HG03097 (cell line): ENCODE results near the gene FGD5.
"Not testable (repeated sequence)": the region's sequence is repeated elsewhere in the genome, so short reads cannot be mapped to it uniquely, and the experiment has no call there.

ENCODE experiments used
- ATAC-seq: cut with Tn5 transposase; IDR thresholded peaks from one replicate; pipeline ENCODE4 v1.9.1; 2021; ENCODE audit not compliant: unreplicated experiment, low FRiP score

FGD5 gene

DNA sequence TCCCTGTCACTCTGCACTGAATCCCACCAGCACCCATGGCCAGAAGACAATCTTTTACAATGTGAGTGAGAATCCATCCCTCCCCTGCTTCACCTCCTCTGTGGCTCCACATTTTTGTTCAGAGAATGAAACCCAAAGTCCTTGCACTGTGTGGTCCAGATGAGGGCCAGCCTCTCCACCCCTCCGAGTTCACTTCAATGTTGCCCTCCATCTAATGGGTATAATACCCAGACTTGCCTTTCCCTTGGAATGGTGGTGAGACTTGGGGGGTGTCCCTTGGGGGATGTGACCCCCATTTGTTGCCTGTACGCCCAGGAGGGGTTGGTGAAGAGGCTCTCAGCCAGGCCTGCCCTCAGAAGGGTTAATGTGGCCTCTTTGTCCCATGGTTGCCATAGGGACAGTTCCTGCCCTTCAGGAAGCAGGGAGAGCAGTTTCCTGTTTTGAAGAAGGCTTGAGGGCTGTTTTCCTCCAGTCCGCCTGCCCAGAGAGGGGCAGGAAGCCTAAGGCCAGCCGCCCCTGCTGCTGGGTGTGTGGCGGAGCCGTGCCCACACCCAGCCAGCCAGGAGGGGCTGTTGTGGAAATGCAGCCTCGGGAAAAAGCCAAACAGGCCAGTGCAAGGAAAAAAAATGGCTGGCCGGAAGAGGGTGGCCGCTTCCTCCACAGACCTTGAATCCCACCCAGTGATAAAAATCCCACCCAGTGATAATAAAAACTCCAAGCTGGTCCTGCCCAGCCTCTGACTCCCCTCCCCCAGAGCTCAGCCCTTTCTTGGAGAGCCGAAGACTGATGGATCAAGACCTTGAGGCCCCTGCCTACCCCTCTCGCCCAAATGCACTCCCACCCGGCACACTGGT, 14.6 kb upstream of the FGD5 start:
- ATAC-seq: no peak

DNA sequence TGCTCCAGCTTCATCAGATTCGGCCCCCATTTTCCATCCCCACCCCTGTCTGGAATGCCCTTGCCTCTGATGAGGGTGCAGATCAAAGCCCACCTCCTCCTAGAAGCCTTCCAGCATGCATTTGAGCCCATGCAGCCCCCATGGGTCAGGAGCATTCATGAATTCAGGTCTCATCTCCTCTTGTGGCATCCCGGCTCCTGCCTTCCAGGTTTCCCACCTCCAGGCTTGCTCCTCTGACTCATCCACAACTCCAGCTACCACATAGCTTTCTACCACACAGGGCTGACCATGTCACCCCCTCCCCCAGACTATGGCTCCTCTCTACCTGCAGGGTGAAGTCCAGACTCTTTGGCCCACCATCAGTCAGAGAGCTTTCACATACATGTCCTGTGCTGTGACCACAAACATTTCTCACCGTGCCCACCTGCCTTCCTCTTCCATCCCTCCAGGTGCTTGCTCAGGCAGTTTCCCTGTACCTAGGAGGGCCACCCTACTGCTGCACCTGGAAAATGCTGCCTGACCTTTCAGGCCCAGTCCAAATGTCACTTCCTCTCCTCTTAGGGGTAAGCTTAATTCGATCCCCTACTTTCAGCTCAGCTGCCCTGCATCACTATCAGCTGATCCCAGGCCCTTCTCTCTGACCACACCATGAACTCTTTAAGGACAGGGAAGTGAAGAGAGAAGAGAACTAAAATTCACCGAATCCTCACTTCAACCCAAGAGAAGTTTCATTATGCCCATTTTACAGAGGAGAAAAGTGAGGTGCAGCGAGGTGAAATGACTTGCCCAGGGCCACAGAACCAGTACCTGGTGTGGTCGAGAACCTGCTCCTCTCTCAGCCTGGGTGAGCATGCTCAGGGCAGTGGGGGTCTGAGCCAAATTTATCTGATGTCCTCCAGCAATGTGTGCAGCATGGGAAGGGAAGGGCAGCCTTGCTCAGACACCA, 13.7 kb upstream of the FGD5 start:
- no peak for ATAC-seq

DNA sequence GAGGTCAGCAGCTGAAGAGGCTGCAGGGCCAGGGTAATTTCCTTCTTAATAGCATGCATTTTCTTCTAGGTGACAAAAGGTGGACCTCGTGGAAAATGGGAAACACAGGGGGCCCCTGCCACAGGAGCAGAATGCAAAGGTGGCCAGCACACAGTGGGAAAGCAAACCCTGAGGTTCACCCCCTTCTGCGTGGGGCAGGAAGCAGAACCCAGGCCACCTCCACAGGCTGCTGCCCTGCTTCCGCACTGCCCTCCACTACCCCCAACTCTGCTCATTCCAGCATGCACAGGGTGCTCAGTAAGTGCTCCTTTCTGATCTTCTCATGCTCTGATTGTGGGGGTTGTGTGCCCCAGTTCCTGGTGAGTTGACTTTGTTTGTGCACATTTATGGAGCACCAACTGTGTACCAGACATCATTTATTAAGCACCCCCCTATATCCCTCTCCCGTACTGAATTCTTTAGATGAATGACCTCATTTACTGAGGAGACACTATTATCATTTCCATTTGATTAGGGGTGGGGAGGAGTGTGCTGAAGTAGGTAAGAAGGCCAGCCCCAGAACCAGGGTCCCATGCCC, 12.7 kb upstream of the FGD5 start:
- no peak for ATAC-seq

DNA sequence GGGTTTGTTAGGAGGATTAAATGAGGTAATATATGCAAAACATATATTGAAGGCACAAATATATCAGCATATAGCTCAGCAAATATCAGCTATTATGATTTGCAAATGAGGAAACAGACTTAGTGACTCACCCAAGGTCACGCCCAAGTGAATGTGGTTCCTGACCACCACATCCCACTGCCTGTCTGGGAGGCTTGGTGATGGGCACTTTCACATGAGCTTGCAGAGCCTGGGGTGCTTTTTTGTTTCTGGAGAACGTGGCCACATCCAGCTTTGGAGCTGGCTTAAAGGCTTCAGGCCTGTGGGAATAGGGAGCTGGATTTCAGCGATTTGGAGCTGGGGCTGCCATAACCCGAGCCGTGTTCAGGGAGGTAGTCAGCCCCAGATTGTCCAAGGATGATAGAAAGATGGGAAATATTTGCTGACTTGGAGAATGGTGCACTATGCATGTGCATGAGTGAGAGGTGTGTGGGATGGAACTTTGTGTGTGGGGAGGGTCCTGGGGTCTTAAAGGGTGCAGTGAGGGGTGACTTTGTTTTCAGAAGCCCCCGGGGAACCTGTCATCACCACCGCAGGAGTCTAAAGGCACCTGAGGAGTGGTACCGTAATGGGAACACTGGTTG, 12.0 kb upstream of the FGD5 start:
- ATAC-seq: no peak

DNA sequence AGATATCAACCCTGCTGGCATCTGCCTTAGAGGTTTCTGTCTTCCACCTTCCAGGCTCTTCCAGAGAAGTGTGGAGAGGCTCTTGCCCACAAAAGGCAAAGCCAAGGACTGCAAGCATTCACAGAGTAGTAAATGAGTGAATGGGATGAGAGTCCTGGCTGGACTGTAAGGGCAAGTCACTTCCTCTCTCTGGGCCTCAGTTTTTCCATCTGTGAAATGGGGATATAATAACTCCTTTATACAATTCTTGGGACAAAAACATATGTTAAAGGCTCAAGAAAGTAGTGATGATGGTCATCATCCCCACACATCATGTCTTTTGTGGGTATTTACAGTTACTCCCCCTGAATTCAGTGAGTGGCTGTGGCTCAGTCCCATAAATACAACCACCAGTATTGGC, 10.7 kb upstream of the FGD5 start:
- ATAC-seq: no peak

DNA sequence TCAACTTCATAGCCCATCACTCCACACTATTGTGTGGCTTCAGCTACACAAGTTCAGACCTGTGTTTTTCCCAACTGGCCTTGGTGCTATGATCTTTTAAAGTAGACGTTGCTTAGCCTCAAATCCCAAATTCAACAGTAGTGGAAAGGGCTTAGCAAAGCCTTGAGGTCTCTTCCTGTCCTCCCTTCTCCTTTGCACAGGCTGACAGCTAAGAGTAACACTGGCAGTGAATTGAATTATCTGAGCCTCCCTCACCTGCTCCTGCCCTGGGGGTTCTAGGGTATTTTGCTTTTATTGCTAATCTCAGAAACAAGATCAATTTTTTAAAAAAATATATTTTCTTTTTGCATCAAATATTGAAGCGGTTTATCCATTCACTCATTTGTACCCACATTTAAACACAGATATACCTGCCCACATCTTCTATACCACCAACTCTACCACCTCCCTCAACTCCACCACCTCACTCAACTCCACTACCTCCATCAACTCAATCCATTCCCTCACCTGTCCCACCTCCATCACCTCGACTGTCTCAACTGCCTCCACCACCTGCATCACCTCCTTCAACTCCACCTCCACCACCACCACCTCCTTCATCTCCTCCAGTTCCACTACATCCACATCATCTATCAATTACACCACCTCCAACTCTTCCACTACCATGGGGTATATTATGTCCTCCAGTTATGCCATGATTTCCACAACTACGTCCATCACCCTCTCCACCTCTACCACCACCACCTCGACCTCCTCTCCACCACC, 10.1 kb upstream of the FGD5 start:
- ATAC-seq: no peak

DNA sequence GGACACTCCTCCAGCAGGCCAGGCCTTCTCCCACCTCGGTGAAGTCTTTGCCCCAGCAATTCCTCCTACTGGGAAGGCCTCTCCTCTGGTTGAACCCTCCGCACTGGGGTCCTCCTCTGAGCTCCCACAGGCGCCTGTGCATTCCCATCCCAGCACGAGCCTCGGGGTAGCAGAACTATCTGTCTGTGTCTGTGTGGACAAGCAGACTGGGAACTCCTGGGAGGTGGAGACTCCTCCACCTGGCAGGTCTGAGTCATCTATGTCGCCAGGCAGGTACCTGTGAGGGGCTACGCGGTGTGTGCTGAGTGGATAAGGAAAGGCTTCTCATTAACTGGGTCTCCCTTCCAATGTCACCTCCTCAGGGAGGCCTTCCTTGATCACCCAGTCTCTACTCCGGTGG, 9.2 kb upstream of the FGD5 start:
- not testable (repeated sequence) for ATAC-seq

DNA sequence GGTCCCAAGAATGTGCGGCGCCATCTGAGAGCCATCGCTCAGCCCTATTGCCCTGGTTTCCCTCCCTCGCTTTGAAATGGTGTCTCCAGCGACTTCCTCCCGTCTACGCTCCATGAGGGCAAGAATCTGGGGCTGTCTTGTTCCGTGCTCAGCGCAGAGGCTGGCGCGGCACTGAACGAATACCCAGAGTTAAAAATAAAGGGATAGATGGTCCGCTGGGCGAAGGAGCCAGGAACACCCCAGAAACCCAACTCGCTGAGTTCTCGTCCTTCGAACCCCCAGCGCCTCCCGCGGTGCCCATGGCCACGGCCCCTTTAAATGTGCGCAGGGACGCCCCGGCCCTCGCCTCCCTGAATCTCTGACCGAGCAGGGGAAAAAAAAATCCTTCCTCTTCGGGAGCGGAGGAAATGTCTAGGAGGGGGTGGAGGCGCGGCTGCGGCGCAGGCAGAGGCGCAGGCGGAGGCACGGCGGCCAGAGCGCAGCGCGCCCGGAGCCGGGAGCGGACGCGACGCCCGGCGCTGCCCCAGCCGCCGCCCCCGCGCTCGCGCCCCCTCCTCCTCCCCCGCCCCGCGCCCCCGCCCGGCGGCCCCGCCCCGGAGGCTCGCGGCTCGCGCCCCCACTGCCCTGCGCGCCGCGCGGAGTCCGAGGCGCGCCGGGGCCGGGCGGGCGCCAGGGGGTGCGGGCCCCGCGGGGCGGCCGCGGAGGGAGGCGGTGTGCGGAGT, 8.5 kb upstream of the FGD5 start:
- no peak for ATAC-seq

DNA sequence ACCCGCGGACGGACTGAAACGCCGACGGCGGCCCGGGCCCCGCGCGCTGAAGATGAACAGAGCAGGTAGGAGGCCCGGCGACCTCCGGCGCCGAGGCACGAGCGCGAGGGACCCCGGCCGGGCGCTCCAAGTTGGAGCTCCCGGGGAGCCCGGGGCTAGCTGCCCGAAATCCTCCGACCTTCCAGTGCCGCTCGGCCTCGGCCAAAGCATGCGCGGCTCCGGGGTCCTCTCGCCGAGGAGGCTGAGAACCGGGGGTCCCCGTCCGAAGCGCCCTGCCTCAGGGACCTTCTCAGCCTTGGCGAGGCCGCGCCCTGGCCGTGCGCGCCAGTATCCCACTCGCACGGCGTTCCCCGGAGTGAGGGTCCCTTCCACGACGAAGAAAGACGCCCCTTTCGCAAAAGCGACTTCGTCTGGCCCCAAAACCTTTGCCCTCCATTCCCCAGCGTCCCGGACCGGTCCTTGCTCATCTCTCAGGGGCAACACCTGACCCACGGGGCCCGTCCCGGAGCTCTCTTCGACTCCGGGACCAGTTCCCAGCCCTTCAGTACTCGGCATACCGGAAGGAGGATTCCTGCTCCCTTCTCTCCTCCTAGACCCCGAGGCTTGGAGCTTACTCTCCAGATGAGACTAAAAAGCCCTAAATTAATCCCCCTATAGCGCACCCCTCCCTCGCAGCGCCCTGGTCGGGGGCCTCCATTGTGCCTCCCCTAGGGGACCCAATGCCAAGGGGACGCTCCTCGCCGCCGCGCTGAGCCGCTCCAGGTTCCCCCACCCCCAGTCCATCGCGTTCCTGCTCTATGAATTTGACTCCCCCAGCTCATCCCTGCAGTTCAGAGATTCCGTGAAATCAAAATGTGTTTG, 7.7 kb upstream of the FGD5 start:
- ATAC-seq: no peak

DNA sequence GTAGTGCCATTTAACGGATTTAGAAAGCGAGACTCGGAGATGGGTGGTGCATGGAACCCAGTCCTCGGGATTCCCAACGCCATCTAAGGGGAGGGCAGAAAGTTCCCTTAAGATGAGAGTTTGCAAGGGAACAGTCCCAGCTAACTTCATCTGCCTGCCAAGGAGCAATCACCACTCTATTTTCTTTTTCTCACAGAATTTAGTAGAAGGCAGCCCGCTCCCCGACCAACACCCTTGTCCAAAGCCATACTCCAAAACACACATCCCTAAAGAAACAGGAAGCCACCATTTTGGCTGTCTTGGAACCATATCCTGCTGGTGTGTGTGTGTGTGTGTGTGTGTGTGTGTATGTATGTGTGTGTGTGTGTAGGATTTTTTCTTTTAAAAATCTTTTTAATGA, 7.1 kb upstream of the FGD5 start:
- ATAC-seq: no peak

DNA sequence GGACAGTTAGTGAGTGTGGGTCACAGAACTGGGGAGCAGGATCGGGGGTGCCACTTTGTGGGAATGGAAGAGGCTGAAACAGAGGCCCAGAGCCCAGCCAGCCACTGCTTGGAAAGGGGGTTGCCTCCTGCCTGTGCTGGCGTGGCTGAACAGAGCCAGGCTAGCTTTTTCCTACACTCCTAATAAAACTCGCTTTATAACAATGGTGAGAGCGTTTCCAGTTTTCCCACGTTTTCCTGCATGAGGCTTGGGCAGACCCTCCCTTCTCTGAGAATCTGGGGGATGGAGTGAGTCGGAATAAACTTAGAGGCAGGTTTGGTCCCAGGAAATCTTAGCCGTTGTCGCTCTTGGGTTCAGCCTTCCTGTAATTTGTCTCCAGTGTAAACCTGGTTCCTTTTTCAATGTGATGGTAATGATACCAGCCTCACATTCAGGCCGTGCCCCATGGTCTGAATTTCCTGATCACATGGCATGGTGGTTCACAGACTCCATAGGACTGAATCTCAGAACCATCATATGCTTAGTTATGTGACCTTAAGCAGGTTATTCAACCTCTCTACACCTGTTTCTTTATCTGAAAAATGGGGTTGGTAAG, 6.5 kb upstream of the FGD5 start:
- no peak for ATAC-seq

DNA sequence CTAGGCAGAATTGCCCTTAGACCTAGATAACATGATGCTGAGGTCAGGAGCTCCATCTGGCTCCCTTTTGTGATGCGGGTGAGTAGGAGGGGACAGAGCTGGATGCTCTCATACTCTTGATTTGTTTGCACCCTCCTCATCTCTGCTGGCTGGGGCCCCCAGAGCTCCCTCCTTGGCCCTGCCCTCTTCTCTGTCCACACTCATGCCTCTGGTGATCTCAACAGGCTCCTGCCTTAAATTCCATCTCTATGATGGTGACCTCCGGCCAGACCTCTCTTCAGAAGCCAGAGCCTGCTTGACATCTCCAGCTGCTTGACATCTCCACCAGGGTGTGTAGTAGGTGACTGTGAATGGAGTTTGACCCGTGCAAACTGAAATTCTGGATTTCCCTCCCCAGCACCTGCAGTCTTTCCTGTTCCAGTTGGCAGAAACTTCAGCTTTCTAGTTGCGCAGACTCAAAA, 4.3 kb upstream of the FGD5 start:
- ATAC-seq: no peak

DNA sequence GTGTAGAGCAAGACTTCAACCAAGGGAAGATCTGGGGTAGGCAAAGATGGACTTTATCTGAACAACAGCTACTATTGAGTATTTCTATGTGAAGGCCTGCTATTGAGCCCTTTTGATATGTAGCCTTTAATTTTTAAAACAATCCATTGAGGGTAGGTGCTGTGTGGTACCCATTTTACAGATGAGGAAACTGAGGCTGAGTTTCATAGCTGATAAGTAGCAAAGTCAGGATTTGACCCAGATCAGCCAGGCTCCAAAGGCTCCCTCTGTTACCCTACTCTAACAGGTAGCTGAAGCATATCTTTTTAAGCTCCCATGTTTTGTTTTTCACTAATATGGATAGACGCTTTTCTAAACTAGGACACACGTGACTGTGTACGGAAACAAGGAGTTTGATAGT, 2.4 kb upstream of the FGD5 start:
- no peak for ATAC-seq

DNA sequence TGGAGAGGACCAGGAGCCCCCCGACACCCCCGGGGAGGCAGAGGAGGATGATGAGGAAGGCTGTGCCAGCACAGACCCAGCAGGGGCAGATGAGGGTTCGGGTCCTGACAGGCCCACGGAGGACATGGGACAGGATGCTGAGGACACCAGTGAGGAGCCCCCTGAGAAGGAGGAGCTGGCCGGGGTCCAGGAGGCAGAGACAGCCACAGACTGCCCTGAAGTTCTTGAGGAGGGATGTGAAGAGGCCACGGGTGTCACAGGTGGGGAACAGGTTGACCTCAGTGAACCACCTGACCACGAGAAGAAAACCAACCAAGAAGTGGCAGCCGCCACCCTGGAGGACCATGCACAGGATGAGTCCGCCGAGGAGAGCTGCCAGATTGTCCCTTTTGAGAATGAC, 909 bp downstream of the FGD5 start:
- ATAC-seq: no peak

DNA sequence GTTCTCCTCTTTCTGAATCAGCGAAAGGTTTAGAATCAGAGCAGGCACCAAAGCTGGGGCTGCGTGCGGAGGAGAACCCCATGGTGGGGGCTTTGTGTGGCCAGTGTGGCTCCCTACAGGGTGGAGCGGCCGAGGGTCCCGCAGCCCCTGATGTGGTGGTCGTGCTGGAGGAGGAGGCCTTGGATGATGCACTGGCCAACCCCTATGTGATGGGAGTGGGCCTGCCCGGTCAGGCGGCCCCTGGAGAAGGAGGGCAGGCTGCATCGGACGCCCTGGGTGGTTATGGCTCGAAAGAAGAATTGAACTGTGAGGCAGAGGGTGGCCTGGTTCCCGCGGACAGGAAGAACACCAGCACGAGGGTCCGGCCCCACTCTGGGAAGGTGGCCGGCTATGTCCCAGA, 1.4 kb downstream of the FGD5 start:
- no peak for ATAC-seq

DNA sequence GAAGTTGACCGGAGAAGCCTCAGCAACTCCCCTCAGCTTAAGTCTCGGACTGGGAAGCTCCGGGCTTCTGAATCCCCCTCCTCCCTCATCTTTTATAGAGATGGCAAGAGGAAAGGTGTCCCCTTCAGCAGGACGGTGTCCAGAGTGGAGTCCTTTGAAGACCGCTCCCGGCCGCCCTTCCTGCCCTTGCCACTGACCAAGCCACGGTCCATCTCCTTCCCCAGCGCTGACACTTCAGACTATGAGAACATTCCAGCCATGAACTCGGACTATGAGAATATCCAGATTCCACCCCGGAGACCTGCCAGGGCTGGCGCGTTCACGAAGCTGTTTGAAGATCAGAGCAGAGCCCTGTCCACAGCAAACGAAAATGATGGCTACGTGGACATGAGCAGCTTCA, 2.4 kb downstream of the FGD5 start:
- no peak for ATAC-seq

DNA sequence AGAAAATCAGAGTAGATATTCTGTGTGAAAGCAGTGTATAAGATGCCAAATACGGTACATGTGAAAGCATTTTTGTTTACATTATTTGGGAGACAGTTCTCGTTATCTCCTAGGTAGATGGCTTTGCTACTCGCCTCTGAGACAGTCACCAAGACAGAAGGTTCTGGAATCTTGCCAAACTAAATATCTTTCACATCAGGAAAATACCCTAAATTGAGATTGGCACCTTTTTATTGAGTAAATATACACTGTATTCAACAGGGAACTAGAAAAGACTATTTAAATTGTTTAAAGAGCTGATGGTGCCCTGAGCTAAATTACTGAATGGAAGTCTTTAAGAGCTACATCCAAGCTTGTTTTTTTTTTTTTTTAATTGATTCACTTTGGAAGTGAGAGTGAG, 3.4 kb downstream of the FGD5 start:
- no peak for ATAC-seq
